G401 (cell line): ENCODE results near the gene CUL1. TPM values are rescaled to one million over a fixed set of nuclear protein-coding genes. Genes with fewer than 3 reads are reported as not detected.

Experiments used
- DNase-seq: peaks from one replicate; pipeline ENCODE4 v3.0.0-alpha.2; 2015; ENCODE audit warnings: low spot score
- in situ Hi-C: cut with HindIII; loops from 2 replicates; pipeline ENCODE4 v1.10.0; 2016; ENCODE audit warnings: low sequenced_read_pairs, mixed read lengths
- total RNA-seq: library from RNA; depleted of rRNA; stranded (reverse); fragments of >200 nt; shearing (Covaris generic); gene quantifications from 2 replicates; pipeline ENCODE4 v1.2.3, GENCODE V29; 2014

Gene CUL1
- total RNA-seq, 1 experiment from 2014 or later: 84.5 TPM

- DNase-seq: no peak
- in situ Hi-C loops: no loop called here
Observed at GRCh38 chr7:148746135-148746534, 47.4 kb downstream of the CUL1 start.

GRCh38 chr7:148747274-148747673 lies 48.6 kb downstream of the CUL1 start:
- in situ Hi-C loops: no loop called here
- DNase-seq: peak; percentile 36

GRCh38 chr7:148750442-148751355 lies 52.0 kb downstream of the CUL1 start:
- DNase-seq: no peak
- in situ Hi-C loops: no loop called here

GRCh38 chr7:148753224-148753623 lies 54.5 kb downstream of the CUL1 start:
- DNase-seq: no peak
- in situ Hi-C loops: no loop called here

- in situ Hi-C loops: no loop called here
- DNase-seq: no peak
Observed at GRCh38 chr7:148754912-148755311, 56.2 kb downstream of the CUL1 start.

GRCh38 chr7:148761499-148762278 lies 63.0 kb downstream of the CUL1 start:
- in situ Hi-C loops: no loop called here
- peak; percentile 78 for DNase-seq

GRCh38 chr7:148763622-148764021 lies 64.9 kb downstream of the CUL1 start:
- in situ Hi-C loops: no loop called here
- DNase-seq: no peak

GRCh38 chr7:148770004-148770403 lies 71.3 kb downstream of the CUL1 start:
- in situ Hi-C loops: no loop called here
- DNase-seq: no peak

GRCh38 chr7:148772297-148773089 lies 73.8 kb downstream of the CUL1 start:
- no peak for DNase-seq
- in situ Hi-C loops: no loop called here

- in situ Hi-C loops: no loop called here
- no peak for DNase-seq
Observed at GRCh38 chr7:148773334-148773733, 74.6 kb downstream of the CUL1 start.

- in situ Hi-C loops: no loop called here
- DNase-seq: no peak
Observed at GRCh38 chr7:148774471-148774870, 75.8 kb downstream of the CUL1 start.

- DNase-seq: no peak
Observed at GRCh38 chr7:148782757-148783456, 84.2 kb downstream of the CUL1 start.

GRCh38 chr7:148783801-148784527 lies 85.3 kb downstream of the CUL1 start:
- in situ Hi-C loops: no loop called here
- DNase-seq: no peak

More at GRCh38 chr7:148782757-148783456, 84.2 kb downstream of the CUL1 start:
- in situ Hi-C loops: no loop called here

GRCh38 chr7:148787571-148788295 lies 89.0 kb downstream of the CUL1 start:
- in situ Hi-C loops: no loop called here
- no peak for DNase-seq

GRCh38 chr7:148789220-148789619 lies 90.5 kb downstream of the CUL1 start:
- DNase-seq: no peak
- in situ Hi-C loops: no loop called here

GRCh38 chr7:148790131-148790726 lies 91.5 kb downstream of the CUL1 start:
- no peak for DNase-seq
- in situ Hi-C loops: no loop called here

GRCh38 chr7:148790850-148791249 lies 92.1 kb downstream of the CUL1 start:
- DNase-seq: no peak
- in situ Hi-C loops: no loop called here
